Measurements from ENCODE around the gene DRD4.
A peak's percentile ranks its signal among the peaks of the same experiment; 100 is the strongest.
"Not testable (repeated sequence)": the region's sequence is repeated elsewhere in the genome, so short reads cannot be mapped to it uniquely, and the experiment has no call there.

Gene DRD4

DNA sequence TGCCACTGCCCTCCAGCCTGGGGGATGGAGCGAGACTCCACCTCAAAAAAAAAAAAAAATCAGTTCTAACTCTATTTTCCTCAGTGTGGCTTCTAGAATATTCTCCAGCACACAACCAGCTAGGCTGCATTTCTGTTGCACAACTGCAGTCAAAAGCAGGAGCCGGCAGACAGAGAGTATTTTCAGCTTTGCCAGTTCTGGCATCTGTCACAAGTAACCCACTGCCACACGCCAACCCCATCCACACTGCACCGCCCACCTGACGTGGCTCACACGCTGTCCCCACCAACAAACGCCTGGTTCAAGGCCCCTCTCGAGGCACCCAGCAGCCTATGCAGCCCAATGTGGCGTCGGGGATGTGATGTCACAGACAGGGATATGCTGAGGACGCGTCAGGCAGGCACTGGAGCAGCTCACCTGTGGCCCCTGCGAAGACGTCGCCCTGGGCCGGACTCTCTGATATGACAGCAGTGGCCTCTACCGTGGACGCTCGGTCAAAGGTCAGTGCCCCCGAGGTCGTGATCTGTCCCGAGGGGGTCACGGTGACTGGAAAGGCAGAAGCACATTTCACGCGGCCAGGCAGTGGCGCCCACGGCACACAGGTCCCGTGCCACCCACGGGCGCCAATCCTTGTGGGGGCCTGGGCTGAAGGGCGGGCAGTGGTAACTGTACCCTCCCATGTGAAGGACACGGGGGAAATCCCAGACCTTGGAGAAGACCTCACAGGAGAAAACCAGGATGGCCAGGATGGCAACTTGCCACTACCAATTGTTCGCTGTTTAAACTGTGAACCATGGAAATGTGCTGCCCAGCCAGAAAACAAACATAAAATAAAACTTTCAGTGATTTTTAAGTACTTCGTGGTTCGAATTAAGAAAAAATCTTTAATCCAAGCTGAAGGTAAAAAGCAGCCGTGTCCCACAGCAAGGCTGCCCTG is 42.5 kb downstream of the DRD4 start:
- DNase-seq (ENCODE audit: low read depth, low spot score), result no peak

DNA sequence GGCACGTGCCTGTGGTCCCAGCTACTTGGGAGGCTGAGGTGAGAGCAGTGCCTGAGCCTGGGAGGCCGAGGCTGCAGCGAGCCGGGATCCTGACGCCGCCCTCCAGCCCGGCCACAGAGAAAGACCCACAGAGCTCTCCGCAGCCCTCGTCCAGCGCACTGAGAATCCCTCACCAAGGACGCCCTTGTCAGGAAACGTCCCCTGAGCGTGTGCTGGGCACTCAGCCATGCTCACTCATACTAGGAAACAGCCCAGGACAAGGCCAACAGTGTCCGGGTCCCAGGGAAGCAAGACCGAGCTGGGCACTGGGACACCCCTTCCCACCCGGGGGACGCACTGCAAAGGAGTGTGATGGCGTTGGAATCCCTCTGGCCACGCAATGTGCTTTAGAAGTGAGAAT is 43.4 kb downstream of the DRD4 start:
- no peak for DNase-seq (ENCODE audit: low read depth, low spot score)

DNA sequence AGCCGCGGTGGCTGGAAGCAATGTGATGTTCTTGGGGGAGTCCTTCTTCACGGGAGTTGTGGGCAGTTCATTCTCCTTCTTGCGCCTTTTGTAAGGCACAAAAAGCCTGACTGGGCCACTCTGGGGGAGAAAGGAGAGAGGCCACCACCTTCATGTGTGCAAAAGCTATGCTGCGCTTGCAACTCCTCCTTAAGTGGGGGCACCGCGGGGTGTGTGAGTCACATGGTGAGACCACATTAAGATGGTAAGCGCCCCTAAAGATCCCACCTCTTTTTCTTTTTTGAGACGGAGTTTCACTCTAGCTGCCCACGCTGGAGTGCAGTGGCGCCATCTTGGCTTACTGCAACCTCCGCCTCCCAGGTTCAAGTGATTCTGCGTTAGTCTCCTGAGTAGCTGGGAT is 43.9 kb downstream of the DRD4 start:
- DNase-seq (ENCODE audit: low read depth, low spot score), result no peak

DNA sequence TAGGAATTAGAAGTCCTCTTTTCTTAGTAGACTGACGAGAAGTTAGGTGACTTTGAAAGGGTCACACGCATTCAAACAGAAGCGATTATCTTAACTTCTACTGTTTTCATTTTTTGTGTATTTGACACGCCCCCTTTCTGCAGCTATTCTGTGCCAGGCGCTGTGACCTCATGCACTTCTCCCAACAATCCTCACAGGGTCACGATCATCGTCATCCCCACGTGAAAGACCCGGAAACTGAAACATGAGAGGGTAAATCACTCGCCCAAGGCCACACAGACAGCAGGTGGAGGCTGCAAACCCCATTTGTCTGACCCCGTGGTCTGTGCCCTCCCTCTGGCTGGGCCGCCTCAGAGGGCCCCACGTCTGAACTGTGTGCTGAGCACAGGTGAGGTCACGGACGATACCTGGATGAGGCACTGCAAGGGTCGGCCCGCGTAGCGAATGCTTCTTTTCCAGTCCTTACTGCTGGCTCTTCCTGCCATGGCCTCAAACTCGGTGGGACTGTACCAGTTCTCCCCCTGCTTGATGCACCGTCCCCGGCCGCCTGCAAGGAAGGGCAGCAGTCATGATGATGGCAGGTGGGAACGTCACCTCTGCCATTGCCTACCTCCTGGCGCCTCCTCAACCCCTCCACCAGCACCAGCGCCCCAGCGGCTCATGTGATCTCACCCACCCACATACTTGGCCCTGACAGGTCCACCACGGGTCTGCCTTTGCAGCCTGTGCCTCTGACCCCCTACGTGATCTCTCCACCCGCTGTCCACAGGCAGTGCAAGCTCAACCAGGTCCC is 49.6 kb downstream of the DRD4 start:
- no peak for DNase-seq (ENCODE audit: low read depth, low spot score)

DNA sequence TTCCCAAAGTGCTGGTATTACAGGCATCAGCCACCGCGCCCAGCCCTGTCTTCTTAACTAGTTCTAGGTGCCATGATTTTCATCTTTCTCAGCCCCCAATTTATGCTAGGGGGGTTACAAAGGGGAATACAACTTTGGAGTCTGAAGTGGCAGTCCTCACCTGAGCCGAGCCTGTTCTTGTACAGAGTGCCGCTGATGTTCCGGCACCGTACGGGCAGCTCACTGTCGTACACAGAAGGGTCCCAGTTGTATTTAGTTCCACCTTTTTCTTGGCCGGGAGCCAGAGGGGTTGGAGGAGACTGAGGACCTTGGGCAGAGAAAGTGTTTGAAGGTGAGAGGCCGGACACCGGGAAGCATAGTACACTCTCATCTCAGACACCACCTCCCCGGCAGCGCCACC is 50.7 kb downstream of the DRD4 start:
- no peak for DNase-seq (ENCODE audit: low read depth, low spot score)

DNA sequence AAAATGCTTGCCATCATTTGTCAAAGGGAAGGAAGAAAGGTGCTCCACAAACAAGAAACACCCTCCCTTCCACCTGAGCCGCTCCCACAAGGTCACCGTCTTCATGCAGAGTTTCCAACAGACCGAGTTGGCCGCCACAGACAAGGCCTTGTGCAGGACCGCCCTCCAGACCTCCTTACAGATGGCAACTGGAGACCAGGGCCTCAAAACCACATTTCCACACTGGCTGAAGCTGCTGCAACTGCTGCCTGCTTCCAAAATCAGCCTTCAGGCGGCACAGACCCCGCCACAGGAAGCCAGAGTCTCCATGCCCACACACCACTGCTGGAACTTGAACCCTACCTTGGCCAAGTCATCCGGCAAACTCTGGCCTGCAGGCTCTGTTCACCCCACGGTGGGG is 51.6 kb downstream of the DRD4 start:
- no peak for DNase-seq (ENCODE audit: low read depth, low spot score)

DNA sequence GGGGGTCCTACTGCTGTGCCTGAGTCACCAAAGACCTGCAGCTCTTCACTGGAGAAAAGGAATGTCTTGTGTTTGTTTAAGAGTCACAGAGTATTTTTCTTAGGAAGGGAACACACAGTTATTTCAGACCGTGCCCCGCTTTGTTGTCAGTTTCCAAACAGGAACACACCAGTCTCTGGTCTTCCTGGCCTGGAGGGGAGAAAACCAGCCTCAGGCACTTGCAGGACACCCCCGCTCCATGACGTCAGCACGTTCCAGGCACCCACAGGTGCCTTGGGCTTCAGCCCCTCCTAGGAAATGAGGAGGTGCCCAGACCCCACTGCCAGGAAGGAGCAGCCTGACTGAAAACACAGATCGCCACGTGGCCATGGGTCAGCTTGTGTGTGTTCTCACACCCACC is 52.6 kb downstream of the DRD4 start:
- peak; percentile 49 for DNase-seq (ENCODE audit: low read depth, low spot score)

DNA sequence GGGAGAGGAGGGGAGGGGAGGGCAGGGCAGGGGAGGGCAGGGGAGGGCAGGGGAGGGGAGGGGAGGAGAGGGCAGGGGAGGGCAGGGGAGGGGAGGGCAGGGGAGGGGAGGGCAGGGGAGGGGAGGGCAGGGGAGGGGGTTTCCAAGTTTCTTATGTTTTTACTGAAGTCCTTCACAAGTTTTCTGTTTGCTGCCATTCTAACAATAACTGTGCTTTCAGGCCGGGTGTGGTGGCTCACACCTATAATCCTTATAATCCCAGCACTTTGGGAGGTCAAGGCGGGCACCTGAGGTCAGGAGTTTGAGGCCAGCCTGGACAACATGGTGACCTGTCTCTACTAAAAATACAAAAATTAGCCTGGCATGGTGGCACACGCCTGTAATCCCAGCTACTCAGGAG is 53.2 kb downstream of the DRD4 start:
- not testable (repeated sequence) for DNase-seq (ENCODE audit: low read depth, low spot score)

Data from astrocyte of the hippocampus (primary cell).